ENCODE data around the gene ADAT2.

The ADAT2 gene

DNA sequence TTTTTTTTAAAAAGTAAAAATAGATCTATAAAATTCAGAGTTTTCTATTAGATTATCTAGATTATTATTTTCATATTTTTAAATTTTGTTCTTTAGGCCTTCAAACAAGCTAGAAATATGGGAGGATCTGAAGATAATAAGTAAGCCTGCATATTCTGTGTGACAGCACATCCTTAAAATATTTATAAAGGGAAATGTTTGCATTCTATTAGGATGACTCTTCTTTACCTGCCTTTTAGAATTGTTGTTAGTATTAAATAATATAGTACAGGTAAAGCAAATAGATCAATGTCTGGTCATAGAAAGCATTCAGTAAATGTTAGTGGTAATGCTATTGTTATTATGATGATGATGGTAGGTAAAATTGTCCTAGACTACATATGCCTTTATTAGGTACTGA is 17.5 kb upstream of the ADAT2 start:
- no peak overlapping the region for H3K27ac ChIP-seq (ENCODE audit: low read depth, low read length)
- no peak overlapping the region for H2BK12ac ChIP-seq (ENCODE audit: low read length)
- no peak overlapping the region for H2BK5ac ChIP-seq (ENCODE audit: low read depth, low read length, poor library complexity)
- no peak overlapping the region for H3K18ac ChIP-seq (ENCODE audit: low read length)
- H3K4me2 ChIP-seq (ENCODE audit: low read length), result no peak overlapping the region
- H2AFZ ChIP-seq (ENCODE audit: insufficient read depth, low read length, poor library complexity), result no peak overlapping the region
- H3K79me1 ChIP-seq (ENCODE audit: low read length), result no peaks in the 10 kb centered on the region
- no peak overlapping the region for H4K8ac ChIP-seq (ENCODE audit: low read depth, low read length)
- no peak overlapping the region for H4K12ac ChIP-seq (ENCODE audit: low read depth, low read length)
- no peaks in the 10 kb centered on the region for H3K36me3 ChIP-seq (ENCODE audit: control insufficient read depth in 1 of 2, insufficient read depth in 2 of 2, low read length in 2 of 2)
- no peak overlapping the region for H3K9ac ChIP-seq (ENCODE audit: low read length)
- no peaks in the 10 kb centered on the region for H3K9me3 ChIP-seq (ENCODE audit: insufficient read depth, low read depth, low read length)
- no peak overlapping the region for H3K14ac ChIP-seq (ENCODE audit: low read length)
- no peak overlapping the region for H4K91ac ChIP-seq (ENCODE audit: low read depth, low read length)
- H3K23ac ChIP-seq (ENCODE audit: low read length), result no peak overlapping the region
- no peaks in the 10 kb centered on the region for H3K79me2 ChIP-seq (ENCODE audit: control insufficient read depth, insufficient read depth, low read length, poor library complexity)
- H2AK5ac ChIP-seq (ENCODE audit: low read length), result no peak overlapping the region
- peak in 1 of 2 donors; percentile 54 for DNase-seq
- no peaks in the 10 kb centered on the region for H3K4me1 ChIP-seq (ENCODE audit: control insufficient read depth in 1 of 2, insufficient read depth in 2 of 2, low read length in 2 of 2)
- no peak overlapping the region for H3K4ac ChIP-seq (ENCODE audit: low read depth, low read length)
- H3K4me3 ChIP-seq (ENCODE audit: low read depth, low read length), result no peak overlapping the region
- no peaks in the 10 kb centered on the region for H3K27me3 ChIP-seq (ENCODE audit: insufficient read depth, low read length)
- H2BK120ac ChIP-seq (ENCODE audit: insufficient read depth, low read length, poor library complexity), result no peak overlapping the region

DNA sequence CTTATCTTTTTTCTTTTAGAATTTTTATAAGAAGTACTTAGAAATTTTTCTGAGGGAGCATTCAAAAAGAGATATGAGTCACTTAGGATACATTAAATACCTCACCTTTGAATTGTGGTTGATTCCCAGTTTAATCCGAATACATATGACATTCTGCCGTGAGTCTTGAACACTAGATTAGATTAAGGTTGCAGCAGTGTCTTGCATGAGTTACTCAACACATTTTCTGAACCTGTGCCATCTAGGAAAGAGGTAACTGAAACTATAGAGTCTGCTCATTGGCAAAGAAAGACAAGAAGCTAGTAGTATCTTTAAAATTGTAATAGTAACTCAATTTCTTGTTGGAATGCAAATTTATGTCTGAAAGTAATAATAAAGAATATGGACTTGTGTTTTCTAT is 15.1 kb upstream of the ADAT2 start:
- Histone ChIP-seq H2AFZ (ENCODE audit: insufficient read depth, low read length, poor library complexity) (no peak overlapping the region), H3K79me2 (ENCODE audit: control insufficient read depth, insufficient read depth, low read length, poor library complexity) (no peaks in the 10 kb centered on the region), H3K79me1 (ENCODE audit: low read length) (no peaks in the 10 kb centered on the region), H2BK5ac (ENCODE audit: low read depth, low read length, poor library complexity) (no peak overlapping the region), H3K4me3 (ENCODE audit: low read depth, low read length) (no peak overlapping the region), H4K12ac (ENCODE audit: low read depth, low read length) (no peak overlapping the region), H3K23ac (ENCODE audit: low read length) (no peak overlapping the region), H3K9ac (ENCODE audit: low read length) (no peak overlapping the region), H2BK120ac (ENCODE audit: insufficient read depth, low read length, poor library complexity) (no peak overlapping the region), H3K27me3 (ENCODE audit: insufficient read depth, low read length) (no peaks in the 10 kb centered on the region), H3K18ac (ENCODE audit: low read length) (no peak overlapping the region), H2BK12ac (ENCODE audit: low read length) (no peak overlapping the region), H3K4ac (ENCODE audit: low read depth, low read length) (no peak overlapping the region), H3K4me1 (ENCODE audit: control insufficient read depth in 1 of 2, insufficient read depth in 2 of 2, low read length in 2 of 2) (no peaks in the 10 kb centered on the region), H3K14ac (ENCODE audit: low read length) (no peak overlapping the region), H2AK5ac (ENCODE audit: low read length) (no peak overlapping the region), H3K9me3 (ENCODE audit: insufficient read depth, low read depth, low read length) (no peaks in the 10 kb centered on the region), H3K4me2 (ENCODE audit: low read length) (no peak overlapping the region), H3K27ac (ENCODE audit: low read depth, low read length) (no peak overlapping the region), H4K91ac (ENCODE audit: low read depth, low read length) (no peak overlapping the region), H3K36me3 (ENCODE audit: control insufficient read depth in 1 of 2, insufficient read depth in 2 of 2, low read length in 2 of 2) (no peaks in the 10 kb centered on the region), H4K8ac (ENCODE audit: low read depth, low read length) (no peak overlapping the region)
- DNase-seq, result no peak
- WGBS (ENCODE audit: extremely low coverage, insufficient coverage, insufficient read length), result no CpG with 5 or more reads among the region's 2 CpGs

DNA sequence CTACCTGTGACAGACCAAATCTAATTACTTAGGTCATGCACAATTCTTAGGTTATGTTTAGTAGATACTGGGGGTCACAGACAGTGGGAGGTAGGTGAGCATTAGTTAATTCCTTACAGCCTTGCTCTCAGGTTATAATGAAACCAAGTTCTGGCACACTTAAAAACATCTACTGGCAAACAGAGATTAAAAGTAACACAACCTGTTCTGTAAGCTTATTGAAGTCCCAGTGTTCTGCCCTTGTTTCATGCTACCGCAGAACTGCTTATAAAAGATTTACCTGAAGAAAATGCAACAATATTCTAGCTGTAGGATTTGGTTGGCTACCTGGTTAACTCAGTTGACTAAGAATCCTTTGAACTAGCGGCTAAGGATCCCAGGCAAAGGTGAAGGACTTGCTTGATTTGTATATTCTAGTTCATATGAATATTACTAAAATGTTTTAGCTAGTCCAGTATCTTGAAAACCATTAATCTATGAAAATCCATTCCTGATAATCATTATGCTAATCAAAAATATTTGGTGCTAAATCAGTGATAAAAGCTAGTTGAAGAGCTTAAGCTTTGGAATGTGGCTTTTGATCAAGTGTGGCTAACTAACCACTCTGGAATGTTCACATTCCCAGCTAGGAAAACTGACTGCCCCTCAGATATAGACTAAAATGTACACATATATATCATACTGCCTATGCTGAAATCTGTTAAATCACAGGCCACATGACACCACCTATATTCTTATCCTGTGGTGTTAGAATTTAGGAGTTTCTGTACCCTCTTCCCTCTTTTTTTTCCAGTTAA is 7.3 kb upstream of the ADAT2 start:
- H3K79me1 ChIP-seq (ENCODE audit: low read length), result no peaks in the 10 kb centered on the region
- no peak overlapping the region for H3K4me3 ChIP-seq (ENCODE audit: low read depth, low read length)
- no peak overlapping the region for H3K14ac ChIP-seq (ENCODE audit: low read length)
- H3K18ac ChIP-seq (ENCODE audit: low read length), result no peak overlapping the region
- no peak overlapping the region for H2BK120ac ChIP-seq (ENCODE audit: insufficient read depth, low read length, poor library complexity)
- H2BK12ac ChIP-seq (ENCODE audit: low read length), result no peak overlapping the region
- no peak overlapping the region for H4K8ac ChIP-seq (ENCODE audit: low read depth, low read length)
- H3K79me2 ChIP-seq (ENCODE audit: control insufficient read depth, insufficient read depth, low read length, poor library complexity), result no peaks in the 10 kb centered on the region
- H4K91ac ChIP-seq (ENCODE audit: low read depth, low read length), result no peak overlapping the region
- H4K12ac ChIP-seq (ENCODE audit: low read depth, low read length), result no peak overlapping the region
- H2AK5ac ChIP-seq (ENCODE audit: low read length), result no peak overlapping the region
- no peak overlapping the region for H3K23ac ChIP-seq (ENCODE audit: low read length)
- peak in 1 of 2 donors; percentile 44 for DNase-seq
- H3K4me1 ChIP-seq (ENCODE audit: control insufficient read depth in 1 of 2, insufficient read depth in 2 of 2, low read length in 2 of 2), result peaks cover 0 to 3% of the 10 kb centered on the region in 2 experiments
- H3K9me3 ChIP-seq (ENCODE audit: insufficient read depth, low read depth, low read length), result no peaks in the 10 kb centered on the region
- H2AFZ ChIP-seq (ENCODE audit: insufficient read depth, low read length, poor library complexity), result no peak overlapping the region
- H3K27ac ChIP-seq (ENCODE audit: low read depth, low read length), result no peak overlapping the region
- no peak overlapping the region for H2BK5ac ChIP-seq (ENCODE audit: low read depth, low read length, poor library complexity)
- H3K36me3 ChIP-seq (ENCODE audit: control insufficient read depth in 1 of 2, insufficient read depth in 2 of 2, low read length in 2 of 2), result no peaks in the 10 kb centered on the region
- H3K4me2 ChIP-seq (ENCODE audit: low read length), result peak overlapping the region; percentile 31
- no peaks in the 10 kb centered on the region for H3K27me3 ChIP-seq (ENCODE audit: insufficient read depth, low read length)
- H3K4ac ChIP-seq (ENCODE audit: low read depth, low read length), result no peak overlapping the region
- WGBS (ENCODE audit: extremely low coverage, insufficient coverage, insufficient read length), result no CpG with 5 or more reads among the region's 2 CpGs
- no peak overlapping the region for H3K9ac ChIP-seq (ENCODE audit: low read length)

DNA sequence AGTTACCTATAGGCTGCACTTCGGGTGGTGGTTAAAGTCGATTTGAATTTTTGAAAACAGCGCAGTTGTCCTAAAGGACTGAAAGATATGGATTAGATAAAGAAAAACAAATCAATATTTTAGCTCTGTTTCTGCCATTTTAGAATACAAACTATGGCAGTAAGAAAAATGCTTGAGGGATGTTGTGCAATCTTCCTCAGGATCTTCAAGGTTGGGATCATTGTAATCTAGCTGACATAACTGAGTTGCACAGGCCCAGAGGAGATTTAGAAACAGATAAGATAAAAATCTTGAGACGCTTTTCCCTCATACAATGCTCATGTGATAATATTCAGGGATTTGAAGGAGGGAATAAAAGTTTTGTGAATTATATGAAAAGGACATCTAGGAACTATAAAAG is 1.0 kb upstream of the ADAT2 start:
- no peak overlapping the region for H2BK120ac ChIP-seq (ENCODE audit: insufficient read depth, low read length, poor library complexity)
- H2BK12ac ChIP-seq (ENCODE audit: low read length), result no peak overlapping the region
- peak overlapping the region; percentile 96 for H3K4me2 ChIP-seq (ENCODE audit: low read length)
- H4K91ac ChIP-seq (ENCODE audit: low read depth, low read length), result no peak overlapping the region
- no peak overlapping the region for H4K8ac ChIP-seq (ENCODE audit: low read depth, low read length)
- no peak overlapping the region for H3K27ac ChIP-seq (ENCODE audit: low read depth, low read length)
- no peak overlapping the region for H3K18ac ChIP-seq (ENCODE audit: low read length)
- H3K79me2 ChIP-seq (ENCODE audit: control insufficient read depth, insufficient read depth, low read length, poor library complexity), result peaks cover 3% of the 10 kb centered on the region
- peak; percentile 40 to 94 for DNase-seq
- no peak overlapping the region for H2AK5ac ChIP-seq (ENCODE audit: low read length)
- peaks cover 1 to 2% of the 10 kb centered on the region in 2 experiments for H3K4me1 ChIP-seq (ENCODE audit: control insufficient read depth in 1 of 2, insufficient read depth in 2 of 2, low read length in 2 of 2)
- H3K4ac ChIP-seq (ENCODE audit: low read depth, low read length), result no peak overlapping the region
- H3K14ac ChIP-seq (ENCODE audit: low read length), result no peak overlapping the region
- no peak overlapping the region for H3K4me3 ChIP-seq (ENCODE audit: low read depth, low read length)
- no peak overlapping the region for H3K9ac ChIP-seq (ENCODE audit: low read length)
- H3K79me1 ChIP-seq (ENCODE audit: low read length), result peaks cover 3% of the 10 kb centered on the region
- no peaks in the 10 kb centered on the region for H3K36me3 ChIP-seq (ENCODE audit: control insufficient read depth in 1 of 2, insufficient read depth in 2 of 2, low read length in 2 of 2)
- H2AFZ ChIP-seq (ENCODE audit: insufficient read depth, low read length, poor library complexity), result no peak overlapping the region
- no peak overlapping the region for H2BK5ac ChIP-seq (ENCODE audit: low read depth, low read length, poor library complexity)
- no peak overlapping the region for H3K23ac ChIP-seq (ENCODE audit: low read length)
- H4K12ac ChIP-seq (ENCODE audit: low read depth, low read length), result no peak overlapping the region
- no CpG with 5 or more reads among the region's 4 CpGs for WGBS (ENCODE audit: extremely low coverage, insufficient coverage, insufficient read length)
- no peaks in the 10 kb centered on the region for H3K9me3 ChIP-seq (ENCODE audit: insufficient read depth, low read depth, low read length)
- no peaks in the 10 kb centered on the region for H3K27me3 ChIP-seq (ENCODE audit: insufficient read depth, low read length)

Data from trophoblast cell (in vitro differentiated cells and primary cell).